ENCODE results near the gene TMEM132A.

DNA sequence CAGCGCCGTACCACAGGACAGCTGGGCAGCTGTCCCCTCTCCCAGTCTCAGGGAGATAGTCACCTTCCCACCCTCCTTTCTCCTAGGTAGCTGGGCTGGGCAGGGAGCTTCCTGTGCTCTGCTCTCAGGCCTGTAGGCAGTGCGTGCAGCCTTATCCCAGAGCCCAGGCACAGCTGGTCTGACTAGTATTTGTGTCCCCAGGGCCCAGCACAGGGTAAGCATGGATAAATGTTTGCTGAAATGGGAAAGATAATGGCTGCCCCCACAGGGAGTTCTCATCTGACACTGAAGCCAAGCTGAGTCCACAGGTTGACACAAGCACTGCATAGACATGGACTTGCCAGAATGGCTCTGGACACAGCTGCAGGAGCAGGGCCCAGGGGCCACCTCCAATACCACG lies 18.0 kb downstream of the TMEM132A start:
- TF ChIP-seq, protein P1, sequence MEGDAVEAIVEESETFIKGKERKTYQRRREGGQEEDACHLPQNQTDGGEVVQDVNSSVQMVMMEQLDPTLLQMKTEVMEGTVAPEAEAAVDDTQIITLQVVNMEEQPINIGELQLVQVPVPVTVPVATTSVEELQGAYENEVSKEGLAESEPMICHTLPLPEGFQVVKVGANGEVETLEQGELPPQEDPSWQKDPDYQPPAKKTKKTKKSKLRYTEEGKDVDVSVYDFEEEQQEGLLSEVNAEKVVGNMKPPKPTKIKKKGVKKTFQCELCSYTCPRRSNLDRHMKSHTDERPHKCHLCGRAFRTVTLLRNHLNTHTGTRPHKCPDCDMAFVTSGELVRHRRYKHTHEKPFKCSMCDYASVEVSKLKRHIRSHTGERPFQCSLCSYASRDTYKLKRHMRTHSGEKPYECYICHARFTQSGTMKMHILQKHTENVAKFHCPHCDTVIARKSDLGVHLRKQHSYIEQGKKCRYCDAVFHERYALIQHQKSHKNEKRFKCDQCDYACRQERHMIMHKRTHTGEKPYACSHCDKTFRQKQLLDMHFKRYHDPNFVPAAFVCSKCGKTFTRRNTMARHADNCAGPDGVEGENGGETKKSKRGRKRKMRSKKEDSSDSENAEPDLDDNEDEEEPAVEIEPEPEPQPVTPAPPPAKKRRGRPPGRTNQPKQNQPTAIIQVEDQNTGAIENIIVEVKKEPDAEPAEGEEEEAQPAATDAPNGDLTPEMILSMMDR (conservative IDR thresholded peaks at IDR 0.05; ENCODE audit: low read depth, low read length): no peak
- no peak for TF ChIP-seq EZH2 (IDR thresholded peaks at IDR 0.05; ENCODE audit: borderline replicate concordance, low read depth, low read length, poor library complexity, severe bottlenecking)
